ENCODE measurements around the gene CRYZL1. TPM values are rescaled to one million over a fixed set of nuclear protein-coding genes. Genes with fewer than 3 reads are reported as not detected.

The CRYZL1 gene
- total and polyA plus RNA-seq, 2 of the 8 experiments (the other 6 are each of a cell fraction or from before 2014, with no cell fraction given): 15.6 to 15.8 TPM

DNA sequence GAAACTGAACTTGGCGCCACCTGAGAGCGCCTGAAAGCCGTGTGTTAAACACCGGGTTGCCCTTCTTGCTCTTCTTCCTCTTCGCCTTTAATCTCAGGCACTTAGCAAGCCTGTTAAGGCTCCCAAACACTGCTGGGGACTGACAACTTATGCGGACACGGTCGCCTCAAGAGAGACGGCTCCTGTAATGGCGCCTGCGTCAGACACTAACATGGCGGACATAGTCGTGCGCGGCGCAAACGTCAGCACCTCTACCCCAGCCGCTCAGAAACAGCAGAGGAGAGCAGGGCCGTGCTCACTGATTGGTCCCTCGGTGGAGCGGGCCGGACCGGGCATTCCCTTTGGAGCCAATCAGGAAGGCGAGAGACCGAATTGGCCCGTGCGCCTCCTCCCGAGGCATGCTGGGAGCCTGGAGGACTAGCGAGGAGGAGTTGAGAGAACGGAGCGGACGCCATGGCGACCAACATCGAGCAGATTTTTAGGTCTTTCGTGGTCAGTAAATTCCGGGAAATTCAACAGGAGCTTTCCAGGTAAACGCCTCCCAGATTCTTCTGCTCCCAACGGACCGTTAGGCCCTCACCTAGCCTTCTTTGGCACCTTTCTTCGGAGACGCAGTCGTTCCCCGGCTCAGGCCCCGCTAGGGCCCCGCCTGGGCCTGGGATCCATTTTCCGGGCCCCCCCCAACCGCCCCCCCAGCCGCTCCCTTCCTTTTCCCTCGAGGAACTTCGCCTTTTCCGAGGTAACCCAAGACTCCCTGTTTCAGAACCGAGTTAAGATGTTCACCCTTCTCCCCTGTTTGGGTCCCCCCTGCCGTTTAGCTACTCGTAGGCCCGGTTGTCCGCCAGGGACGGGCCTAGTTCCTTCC lies 98.7 kb downstream of the CRYZL1 start, which contains the start of gene SON:
TSS of gene SON (plus strand) at position 399 of the 865 bp plus-strand sequence. CDS start at position 454, 55 bp downstream.
- Histone ChIP-seq H3K9me3 (ENCODE audit: insufficient read depth in 2 of 2, low read depth in 1 of 2, low read length in 1 of 2) (no peaks in the 10 kb centered on the region), H3K23ac (ENCODE audit: insufficient read length) (no peak within 1 kb of the TSS), H3K27me3 (replicated peaks in 1 of 4; ENCODE audit: control insufficient read depth in 3 of 4, extremely low read depth in 1 of 4, insufficient read depth in 3 of 4, low read length in 3 of 4) (no peaks in the 10 kb centered on the region), H2BK12ac (ENCODE audit: low read depth, low read length) (peak within 1 kb of the TSS; percentile 100; the same call in 1 of the 2 replicates), H3K36me3 (ENCODE audit: control insufficient read depth in 2 of 4, insufficient read depth in 4 of 4, low read length in 3 of 4) (peaks cover 3 to 45% (median 13%) of the 10 kb centered on the region in 4 experiments), H2AFZ (ENCODE audit: low read length) (peak within 1 kb of the TSS; percentile 93; the same call in 1 of the 2 replicates), H3K56ac (replicated peaks; ENCODE audit: insufficient read length, low read depth, low read length) (peak within 1 kb of the TSS; percentile 91), H2BK15ac (ENCODE audit: low read length) (peak within 1 kb of the TSS; percentile 65; the same call in 1 of the 2 replicates), H2BK20ac (ENCODE audit: low read length) (0 out of 2 replicates have a peak within 1 kb of the TSS, but pooled peaks have one; percentile 55), H3K4me3 (ENCODE audit: extremely low read depth in 1 of 4, insufficient read depth in 2 of 4, low read depth in 3 of 4, low read length in 4 of 4) (peak within 1 kb of the TSS; percentile 91 to 99 (median 95)), H3K79me2 (ENCODE audit: control insufficient read depth in 1 of 2, insufficient read depth in 2 of 2, low read length in 2 of 2) (peaks cover 53 to 86% of the 10 kb centered on the region in 2 experiments), H2AK5ac (ENCODE audit: low read depth, low read length) (peak within 1 kb of the TSS; percentile 56; the same call in 1 of the 2 replicates), H4K5ac (ENCODE audit: insufficient read length, low read depth, low read length) (peak within 1 kb of the TSS; percentile 88), H3K14ac (ENCODE audit: insufficient read length) (no peak within 1 kb of the TSS), H3K4ac (replicated peaks; ENCODE audit: insufficient read length, low read depth, low read length) (no peak within 1 kb of the TSS), H4K91ac (replicated peaks; ENCODE audit: insufficient read length, low read length) (peak within 1 kb of the TSS; percentile 89), H3K4me2 (ENCODE audit: insufficient read depth in 1 of 2, low read depth in 2 of 2, low read length in 2 of 2) (peak within 1 kb of the TSS; percentile 76 to 79), H2BK5ac (ENCODE audit: low read depth, low read length) (peak within 1 kb of the TSS; percentile 99), H3K27ac (ENCODE audit: low read depth, low read length) (peak within 1 kb of the TSS; percentile 99), H3K4me1 (replicated peaks in 1 of 4; ENCODE audit: control insufficient read depth in 3 of 4, insufficient read depth in 4 of 4, low read length in 3 of 4) (peaks cover 0 to 2% (median 0%) of the 10 kb centered on the region in 4 experiments; a peak in 3 of 7 replicates), H4K8ac (ENCODE audit: extremely low read depth, insufficient read depth, low read length) (peak within 1 kb of the TSS; percentile 99), H3K18ac (ENCODE audit: extremely low read depth, low read length) (peak within 1 kb of the TSS; percentile 98), H2BK120ac (replicated peaks; ENCODE audit: low read depth, low read length) (no peak within 1 kb of the TSS), H3K23me2 (ENCODE audit: low read depth, low read length) (peaks cover 10% of the 10 kb centered on the region), H4K20me1 (replicated peaks in 1 of 2; ENCODE audit: control insufficient read depth in 1 of 2, insufficient read depth in 2 of 2, low read length in 2 of 2) (peaks cover 6 to 10% of the 10 kb centered on the region in 2 experiments), H3K79me1 (ENCODE audit: low read depth, low read length) (no peaks in the 10 kb centered on the region; the same call in 1 of the 2 replicates), H3K9ac (replicated peaks in 1 of 4; ENCODE audit: extremely low read depth in 1 of 4, low read depth in 3 of 4, low read length in 3 of 4) (peak within 1 kb of the TSS; percentile 97 to 100 (median 98))
- no peak for FAIRE-seq
- peak; percentile 91 to 97 for DNase-seq (ENCODE audit: low read depth in 1 of 2, low spot score in 2 of 2)
- 3% methylated on average over 48 of the region's 57 CpGs; no CpG with 5 or more reads in 1 of the 2 experiments for WGBS, 2 experiments (ENCODE audit: extremely low coverage in 1 of 2, insufficient coverage in 1 of 2, insufficient read length in 1 of 2, insufficient replicate concordance in 2 of 2, low coverage in 1 of 2, low lambda C conversion rate in 2 of 2, missing lambda C conversion rate in 1 of 2)
- ChIA-PET CTCF (ENCODE audit: partially characterized antibody) (interaction anchor here (1.3 kb wide), 1 partner anchor 9 kb away, joined by 3 read pairs; no protein-coding TSS in a partner anchor), POLR2A (ENCODE audit: partially characterized antibody) (interaction anchor here (0.6 to 6.3 kb wide), 32 partner anchors 8 to 771 kb away, joined by 3 to 64 read pairs (median 4); partner anchors contain the start of genes CRYZL1, DONSON, IL10RB and TMEM50B)
- TF ChIP-seq KDM1A (IDR thresholded peaks at IDR 0.05; ENCODE audit: borderline replicate concordance, low read length): no peak
- TF ChIP-seq, protein P1, sequence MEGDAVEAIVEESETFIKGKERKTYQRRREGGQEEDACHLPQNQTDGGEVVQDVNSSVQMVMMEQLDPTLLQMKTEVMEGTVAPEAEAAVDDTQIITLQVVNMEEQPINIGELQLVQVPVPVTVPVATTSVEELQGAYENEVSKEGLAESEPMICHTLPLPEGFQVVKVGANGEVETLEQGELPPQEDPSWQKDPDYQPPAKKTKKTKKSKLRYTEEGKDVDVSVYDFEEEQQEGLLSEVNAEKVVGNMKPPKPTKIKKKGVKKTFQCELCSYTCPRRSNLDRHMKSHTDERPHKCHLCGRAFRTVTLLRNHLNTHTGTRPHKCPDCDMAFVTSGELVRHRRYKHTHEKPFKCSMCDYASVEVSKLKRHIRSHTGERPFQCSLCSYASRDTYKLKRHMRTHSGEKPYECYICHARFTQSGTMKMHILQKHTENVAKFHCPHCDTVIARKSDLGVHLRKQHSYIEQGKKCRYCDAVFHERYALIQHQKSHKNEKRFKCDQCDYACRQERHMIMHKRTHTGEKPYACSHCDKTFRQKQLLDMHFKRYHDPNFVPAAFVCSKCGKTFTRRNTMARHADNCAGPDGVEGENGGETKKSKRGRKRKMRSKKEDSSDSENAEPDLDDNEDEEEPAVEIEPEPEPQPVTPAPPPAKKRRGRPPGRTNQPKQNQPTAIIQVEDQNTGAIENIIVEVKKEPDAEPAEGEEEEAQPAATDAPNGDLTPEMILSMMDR (IDR thresholded peaks at IDR 0.05; ENCODE audit: control extremely low read depth in 1 of 3, insufficient read depth in 1 of 3, low read depth in 1 of 3, low read length in 3 of 3): no peak

Data from H1 (cell line).